H9 (cell line): Measurements from ENCODE around the gene PKNOX2. TPM values are rescaled to one million over a fixed set of nuclear protein-coding genes. Genes with fewer than 3 reads are reported as not detected.

Experiments used
- DNase-seq: peaks from one replicate; pipeline ENCODE4 v3.0.0-alpha.2; 2017
- H2AFZ ChIP-seq: one replicate; pipeline ENCODE4 v1.6.1; 2013; ENCODE audit warnings: mild to moderate bottlenecking, low read length, control low read depth, moderate library complexity
- H2AK5ac ChIP-seq: 2 replicates; pipeline ENCODE4 v1.6.1; 2013; ENCODE audit warnings: low read length, control low read depth, mixed read lengths; ENCODE audit not compliant: insufficient read length
- H2BK120ac ChIP-seq: one replicate; pipeline ENCODE4 v1.6.1; 2013; ENCODE audit warnings: low read depth, mild to moderate bottlenecking, low read length, control low read depth, inconsistent platforms; ENCODE audit not compliant: poor library complexity, severe bottlenecking
- H2BK12ac ChIP-seq: 2 replicates; pipeline ENCODE4 v1.6.1; 2013; ENCODE audit warnings: low read length, control low read depth, mixed read lengths, low read depth; ENCODE audit not compliant: insufficient read length
- H2BK15ac ChIP-seq: 2 replicates; pipeline ENCODE4 v1.6.1; 2013; ENCODE audit warnings: low read depth, low read length, control low read depth
- H2BK20ac ChIP-seq: one replicate; pipeline ENCODE4 v1.6.1; 2013; ENCODE audit warnings: low read depth, mild to moderate bottlenecking, low read length, control low read depth, inconsistent platforms; ENCODE audit not compliant: poor library complexity, severe bottlenecking
- H2BK5ac ChIP-seq: 2 replicates; pipeline ENCODE4 v1.6.1; 2013; ENCODE audit warnings: low read length, control low read depth, mixed read lengths; ENCODE audit not compliant: insufficient read length
- H3K14ac ChIP-seq: 2 replicates; pipeline ENCODE4 v1.6.1; 2013; ENCODE audit warnings: low read length, control low read depth; ENCODE audit not compliant: insufficient read depth
- H3K18ac ChIP-seq: 2 replicates; pipeline ENCODE4 v1.6.1; 2013; ENCODE audit warnings: low read depth, mild to moderate bottlenecking, mixed read lengths, low read length, control low read depth; ENCODE audit not compliant: insufficient read length
- H3K23ac ChIP-seq: 2 replicates; pipeline ENCODE4 v1.6.1; 2013; ENCODE audit warnings: low read length, control low read depth, mixed read lengths, low read depth; ENCODE audit not compliant: insufficient read length
- H3K23me2 ChIP-seq: 2 replicates; pipeline ENCODE4 v1.6.1; 2013; ENCODE audit warnings: low read depth, mild to moderate bottlenecking, mixed read lengths, low read length, control low read depth; ENCODE audit not compliant: insufficient read length, poor library complexity, severe bottlenecking
- H3K27ac ChIP-seq: 2 replicates; pipeline ENCODE4 v1.5.1; 2013; ENCODE audit warnings: low read length, control low read depth, mixed read lengths, low read depth; ENCODE audit not compliant: insufficient read length
- H3K27me3 ChIP-seq: 2 replicates; pipeline ENCODE4 v1.6.1; 2013; ENCODE audit warnings: low read length, control low read depth, inconsistent platforms; ENCODE audit not compliant: insufficient read depth
- H3K4ac ChIP-seq: 2 replicates; pipeline ENCODE4 v1.6.1; 2013; ENCODE audit warnings: low read depth, mild to moderate bottlenecking, control low read depth, inconsistent platforms, low read length, moderate library complexity
- H3K4me1 ChIP-seq: 2 replicates; pipeline ENCODE4 v1.6.1; 2013; ENCODE audit warnings: low read length, control low read depth, inconsistent platforms; ENCODE audit not compliant: insufficient read depth
- H3K4me2 ChIP-seq: 2 replicates; pipeline ENCODE4 v1.6.1; 2013; ENCODE audit warnings: low read length, control low read depth, mixed read lengths; ENCODE audit not compliant: insufficient read length, insufficient read depth
- H3K56ac ChIP-seq: 2 replicates; pipeline ENCODE4 v1.6.1; 2013; ENCODE audit warnings: low read depth, mild to moderate bottlenecking, mixed read lengths, low read length, control low read depth; ENCODE audit not compliant: insufficient read length
- H3K79me1 ChIP-seq: 2 replicates; pipeline ENCODE4 v1.6.1; 2013; ENCODE audit warnings: low read depth, mild to moderate bottlenecking, moderate library complexity, low read length, control low read depth, inconsistent platforms; ENCODE audit not compliant: insufficient read depth, poor library complexity, severe bottlenecking
- H3K79me2 ChIP-seq: 2 replicates; pipeline ENCODE4 v1.6.1; 2013; ENCODE audit warnings: low read length, control low read depth, inconsistent platforms; ENCODE audit not compliant: insufficient read depth
- H3K9ac ChIP-seq: 2 replicates; pipeline ENCODE4 v1.6.1; 2013; ENCODE audit warnings: low read length, control low read depth, mixed read lengths; ENCODE audit not compliant: insufficient read length; ENCODE audit errors: extremely low read depth
- H3K9me3 ChIP-seq: one replicate; pipeline ENCODE4 v1.6.1; 2013; ENCODE audit warnings: low read depth, low read length, inconsistent platforms; ENCODE audit not compliant: control insufficient read depth
- H3T11ph ChIP-seq: one replicate; pipeline ENCODE4 v1.6.1; 2013; ENCODE audit warnings: mild to moderate bottlenecking, low read length, control low read depth, inconsistent platforms
- H4K20me1 ChIP-seq: one replicate; pipeline ENCODE4 v1.6.1; 2013; ENCODE audit not compliant: control insufficient read depth, insufficient read length, insufficient read depth
- H4K5ac ChIP-seq: 2 replicates; pipeline ENCODE4 v1.6.1; 2013; ENCODE audit warnings: low read depth, mild to moderate bottlenecking, mixed read lengths, low read length, control low read depth; ENCODE audit not compliant: insufficient read length
- H4K8ac ChIP-seq: replicated peaks from 2 replicates; pipeline ENCODE4 v1.6.1; 2013; ENCODE audit warnings: low read length, control low read depth, mixed read lengths, low read depth; ENCODE audit not compliant: insufficient read length
- H4K91ac ChIP-seq: 2 replicates; pipeline ENCODE4 v1.6.1; 2013; ENCODE audit warnings: low read depth, mild to moderate bottlenecking, moderate library complexity, mixed read lengths, low read length, control low read depth; ENCODE audit not compliant: insufficient read length
- H3K27ac Mint-ChIP-seq, 3 experiments: 2 replicates in 2 of 3; 3 replicates in 1 of 3; pipeline ENCODE4 v1.8.0; 2020 to 2021; ENCODE audit warnings: mixed read lengths in 3 of 3, mild to moderate bottlenecking in 1 of 3, moderate library complexity in 1 of 3
- H3K27me3 Mint-ChIP-seq: 2 replicates; pipeline ENCODE4 v1.8.0; 2021; ENCODE audit warnings: low read depth, mild to moderate bottlenecking, moderate library complexity, mixed read lengths
- H3K36me3 Mint-ChIP-seq, 3 experiments: 2 replicates in 2 of 3; 3 replicates in 1 of 3; pipeline ENCODE4 v1.8.0; 2020 to 2021; ENCODE audit warnings: low read depth in 3 of 3, mixed read lengths in 3 of 3; ENCODE audit not compliant: insufficient read depth in 1 of 3
- H3K4me1 Mint-ChIP-seq, 2 experiments: 2 replicates each; pipeline ENCODE4 v1.8.0; 2020; ENCODE audit warnings: mixed read lengths in 2 of 2
- H3K4me3 Mint-ChIP-seq, 2 experiments: 2 replicates in 1 of 2; 3 replicates in 1 of 2; pipeline ENCODE4 v1.8.0; 2020 to 2021; ENCODE audit warnings: mild to moderate bottlenecking in 2 of 2, mixed read lengths in 2 of 2, moderate library complexity in 1 of 2
- H3K9me3 Mint-ChIP-seq, 2 experiments: 2 replicates in 1 of 2; 3 replicates in 1 of 2; pipeline ENCODE4 v1.8.0; 2020; ENCODE audit warnings: mild to moderate bottlenecking in 2 of 2, mixed read lengths in 2 of 2, moderate library complexity in 1 of 2
- WGBS: extraction: QIAGEN DNeasy Blood & Tissue Kit; methylation state at CpG from one replicate; pipeline ENCODE4 v1.1.7; 2013; ENCODE audit warnings: missing lambda C conversion rate, low lambda C conversion rate, mixed read lengths; ENCODE audit not compliant: insufficient read length; ENCODE audit errors: extremely low coverage; 5-methylcytosine and 5-hydroxymethylcytosine counted together
- total RNA-seq: library from RNA; stranded (reverse); gene quantifications from 2 replicates; pipeline ENCODE4 v1.2.1, GENCODE V29; 2021
- TF ChIP-seq, protein P1 (sequence below): fragments of 200-600 bp; sonication (generic); conservative IDR thresholded peaks from 3 replicates; pipeline ENCODE4 v1.8.0; 2021; ENCODE audit warnings: antibody characterized with exemption, mild to moderate bottlenecking

Gene PKNOX2
- total RNA-seq, 1 experiment from 2014 or later, result 1.3 TPM

DNA sequence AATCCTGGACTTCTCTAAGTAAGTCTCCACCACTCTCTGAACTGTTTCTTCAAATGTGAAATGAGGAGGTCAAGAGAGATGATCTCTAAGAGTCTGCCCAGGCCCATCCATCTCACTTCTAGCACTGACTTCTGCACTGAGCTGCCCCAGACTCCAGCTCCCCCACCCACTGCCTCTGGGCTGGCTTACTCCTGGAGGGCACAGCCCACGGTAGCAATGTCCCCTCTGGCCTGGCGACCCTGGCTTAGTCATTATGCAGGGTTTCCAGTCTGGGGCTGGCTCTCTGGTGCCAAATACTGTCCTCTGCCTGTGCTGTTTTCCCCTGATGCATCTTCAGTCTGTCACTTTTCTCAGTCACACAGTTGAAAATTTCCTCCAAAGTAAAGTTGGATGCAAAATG lies 60.9 kb downstream of the PKNOX2 start:
- H2AK5ac ChIP-seq, result no peak overlapping the region
- H4K5ac ChIP-seq, result no peak overlapping the region
- H3K9ac ChIP-seq, result no peak overlapping the region
- no peak overlapping the region for H2AFZ ChIP-seq
- H3K79me2 ChIP-seq, result no peaks in the 10 kb centered on the region
- H4K91ac ChIP-seq, result no peak overlapping the region
- no peak overlapping the region for H2BK20ac ChIP-seq
- no peaks in the 10 kb centered on the region for H3K36me3 Mint-ChIP-seq
- DNase-seq, result no peak
- peaks cover 17% of the 10 kb centered on the region; the same call in 1 of the 2 replicates for H3K4me1 ChIP-seq
- no peak overlapping the region for H3K23ac ChIP-seq
- no peak overlapping the region for H3K27ac ChIP-seq
- peaks cover 58 to 64% of the 10 kb centered on the region in 2 experiments for H3K4me1 Mint-ChIP-seq
- no CpG with 5 or more reads among the region's 2 CpGs for WGBS
- no peaks in the 10 kb centered on the region for H3K9me3 Mint-ChIP-seq
- H3K27me3 Mint-ChIP-seq, result peaks cover 4% of the 10 kb centered on the region
- no peak overlapping the region for H3K4me3 Mint-ChIP-seq
- H3K56ac ChIP-seq, result no peak overlapping the region
- no peaks in the 10 kb centered on the region for H3K79me1 ChIP-seq
- H4K8ac ChIP-seq, result no peak overlapping the region
- H2BK5ac ChIP-seq, result no peak overlapping the region
- H3K27ac Mint-ChIP-seq, result peak overlapping the region in 2 of 3 experiments; percentile 58 to 66; a peak in 3 of 7 replicates
- H3K23me2 ChIP-seq, result no peaks in the 10 kb centered on the region
- H3K27me3 ChIP-seq, result no peaks in the 10 kb centered on the region
- H3K4me2 ChIP-seq, result no peak overlapping the region
- no peak overlapping the region for H3T11ph ChIP-seq
- H2BK15ac ChIP-seq, result no peak overlapping the region
- H3K18ac ChIP-seq, result no peak overlapping the region
- H4K20me1 ChIP-seq, result peaks cover 2% of the 10 kb centered on the region
- no peak overlapping the region for H3K4ac ChIP-seq
- no peak overlapping the region for H2BK12ac ChIP-seq
- TF ChIP-seq, protein P1, sequence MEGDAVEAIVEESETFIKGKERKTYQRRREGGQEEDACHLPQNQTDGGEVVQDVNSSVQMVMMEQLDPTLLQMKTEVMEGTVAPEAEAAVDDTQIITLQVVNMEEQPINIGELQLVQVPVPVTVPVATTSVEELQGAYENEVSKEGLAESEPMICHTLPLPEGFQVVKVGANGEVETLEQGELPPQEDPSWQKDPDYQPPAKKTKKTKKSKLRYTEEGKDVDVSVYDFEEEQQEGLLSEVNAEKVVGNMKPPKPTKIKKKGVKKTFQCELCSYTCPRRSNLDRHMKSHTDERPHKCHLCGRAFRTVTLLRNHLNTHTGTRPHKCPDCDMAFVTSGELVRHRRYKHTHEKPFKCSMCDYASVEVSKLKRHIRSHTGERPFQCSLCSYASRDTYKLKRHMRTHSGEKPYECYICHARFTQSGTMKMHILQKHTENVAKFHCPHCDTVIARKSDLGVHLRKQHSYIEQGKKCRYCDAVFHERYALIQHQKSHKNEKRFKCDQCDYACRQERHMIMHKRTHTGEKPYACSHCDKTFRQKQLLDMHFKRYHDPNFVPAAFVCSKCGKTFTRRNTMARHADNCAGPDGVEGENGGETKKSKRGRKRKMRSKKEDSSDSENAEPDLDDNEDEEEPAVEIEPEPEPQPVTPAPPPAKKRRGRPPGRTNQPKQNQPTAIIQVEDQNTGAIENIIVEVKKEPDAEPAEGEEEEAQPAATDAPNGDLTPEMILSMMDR, result no peak
- H2BK120ac ChIP-seq, result no peak overlapping the region
- no peak overlapping the region for H3K14ac ChIP-seq
- no peaks in the 10 kb centered on the region for H3K9me3 ChIP-seq
